A549 treated with Hydrocortisone at 1 μM for 4 hours (cell line): ENCODE results near the gene UGT3A1. TPM values are rescaled to one million over a fixed set of nuclear protein-coding genes. Genes with fewer than 3 reads are reported as not detected.

ENCODE experiments used
- total RNA-seq: library from RNA; stranded (reverse); fragments of 200-300 nt; extraction: Qiagen RNA extraction; gene quantifications from 5 replicates; pipeline ENCODE4 v1.2.3, GENCODE V29; 2022

Gene UGT3A1
- not detected in 5 replicates for total RNA-seq

GRCh38 chr5:35990941-35991611, at the start of gene UGT3A1:
TSS of gene UGT3A1 (minus strand) at chr5:35991390. CDS start at chr5:35991240, 150 bp downstream.

GRCh38 chr5:35938568-35939227, 52.5 kb downstream of the UGT3A1 start, which contains the start of gene CAPSL:
TSS of gene CAPSL (minus strand) at chr5:35938622. CDS start at chr5:35921120, 17,502 bp downstream.

Other genes with a start within 250 kb of the UGT3A1 start
- gene IL7R, start 134.5 kb downstream of the UGT3A1 start, total RNA-seq = 0.28 to 0.59 TPM (median 0.36 TPM) in 5 replicates
- not detected in 5 replicates for gene CAPSL, start 52.8 kb downstream of the UGT3A1 start, total RNA-seq
- not detected in 5 replicates for gene UGT3A2, start 75.5 kb upstream of the UGT3A1 start, total RNA-seq
- 1.2 to 1.7 TPM (median 1.4 TPM) in 5 replicates for gene LMBRD2, start 160.5 kb upstream of the UGT3A1 start, total RNA-seq
- 19.0 to 21.7 TPM (median 20.1 TPM) in 5 replicates for gene SKP2, start 160.7 kb upstream of the UGT3A1 start, total RNA-seq